HEK293T (cell line): ENCODE measurements around the gene ITGB7.

ENCODE experiments used
- ARNT ChIP-seq: fragments of 450-650 bp; IDR thresholded peaks from 2 replicates; pipeline ENCODE4 v1.6.1; 2017; ENCODE audit warnings: mild to moderate bottlenecking
- BHLHE40 ChIP-seq: fragments of 450-650 bp; IDR thresholded peaks from 2 replicates; pipeline ENCODE4 v1.6.1; 2016; ENCODE audit warnings: mild to moderate bottlenecking, moderate library complexity, borderline replicate concordance
- ELF4 ChIP-seq: fragments of 450-650 bp; IDR thresholded peaks from 2 replicates; pipeline ENCODE4 v1.6.1; 2017; ENCODE audit warnings: antibody characterized with exemption
- FOXA1 ChIP-seq: fragments of 450-650 bp; IDR thresholded peaks from 2 replicates; pipeline ENCODE4 v1.6.1; 2016; ENCODE audit warnings: mild to moderate bottlenecking
- FOXK2 ChIP-seq: fragments of 450-650 bp; IDR thresholded peaks from 2 replicates; pipeline ENCODE4 v1.6.1; 2016; ENCODE audit warnings: mild to moderate bottlenecking
- FOXM1 ChIP-seq: fragments of 450-650 bp; IDR thresholded peaks from 2 replicates; pipeline ENCODE4 v1.6.1; 2017; ENCODE audit warnings: mild to moderate bottlenecking, borderline replicate concordance
- LEF1 ChIP-seq: fragments of 450-650 bp; IDR thresholded peaks from 2 replicates; pipeline ENCODE4 v1.6.1; 2017; ENCODE audit warnings: mild to moderate bottlenecking, borderline replicate concordance
- PKNOX1 ChIP-seq: fragments of 450-650 bp; IDR thresholded peaks from 2 replicates; pipeline ENCODE4 v1.6.1; 2016
- SP1 ChIP-seq: fragments of 450-650 bp; IDR thresholded peaks from 2 replicates; pipeline ENCODE4 v1.6.1; 2017
- SUZ12 ChIP-seq: fragments of 450-650 bp; IDR thresholded peaks from 2 replicates; pipeline ENCODE4 v1.6.1; 2016; ENCODE audit warnings: mild to moderate bottlenecking
- TARDBP ChIP-seq: fragments of 450-650 bp; IDR thresholded peaks from 2 replicates; pipeline ENCODE4 v1.6.1; 2016

- TF ChIP-seq FOXA1 (no peak), ELF4 (no peak), SP1 (no peak), ARNT (no peak), FOXM1 (no peak), TARDBP (no peak), BHLHE40 (no peak), LEF1 (no peak), SUZ12 (no peak), FOXK2 (no peak), PKNOX1 (no peak)
These were observed 30.3 kb downstream of the ITGB7 start for GRCh38 chr12:53176750-53177149.
